K562 (cell line): ENCODE data around the gene PLCB4. TPM values are rescaled to one million over a fixed set of nuclear protein-coding genes. Genes with fewer than 3 reads are reported as not detected.

Experiments
- ATAC-seq: fragments of 200-7000 bp; cut with Tn5 transposase; 3 replicates; pipeline ENCODE4 v1.9.1; 2020; ENCODE audit warnings: moderate library complexity
- BruUV-seq: library from RNA; stranded (reverse); fragments of 400-500 nt; replicated peaks from 2 replicates; lab custom pipeline; 2021; lab: Mats Ljungman, UMichigan
- CTCF ChIA-PET: fragments of 300-600 bp; formaldehyde crosslinking; extraction: SDS; loops from one replicate; lab custom pipeline; 2021; ENCODE audit warnings: low intra/inter-chr PET ratio; lab: Yijun Ruan, JAX
- POLR2A ChIA-PET: fragments of 300-600, 350-650 bp; sonication (Branson Sonifier 250); formaldehyde crosslinking; extraction: SDS; loops from one replicate; lab custom pipeline; 2021; ENCODE audit warnings: antibody characterized with exemption, inconsistent platforms; lab: Yijun Ruan, JAX
- DNase-seq, 4 experiments: peaks; one replicate each; pipeline versions ENCODE4 v3.0.0 to v3.0.0-alpha.2; 2011 to 2018; ENCODE audit warnings: low spot score in 3 of 4, mixed read lengths in 3 of 4; ENCODE audit errors: extremely low read depth in 1 of 4
- FAIRE-seq: peaks from 2 replicates; lab custom pipeline; 2011; peaks lifted over from hg19 to GRCh38; lab: Jason Lieb, UNC
- H2AFZ ChIP-seq: 2 replicates; pipeline ENCODE4 v1.6.0; 2011; ENCODE audit warnings: low read depth, low read length, control low read depth, inconsistent platforms
- H3K27ac ChIP-seq: fragments of 200-600 bp; 3 replicates; pipeline ENCODE4 v1.8.0; 2011; ENCODE audit warnings: low read depth, mild to moderate bottlenecking, control low read depth, inconsistent platforms, low read length, moderate library complexity, mixed read lengths; ENCODE audit errors: extremely low read depth
- H3K27me3 ChIP-seq, 2 experiments: fragments of 300-600 bp in 1 of 2; 2 replicates in 1 of 2; 3 replicates in 1 of 2; pipeline versions ENCODE4 v1.6.0 to v1.8.0; 2011; ENCODE audit warnings: inconsistent platforms in 2 of 2, low read length in 2 of 2, mild to moderate bottlenecking in 1 of 2, mixed read lengths in 1 of 2, moderate library complexity in 1 of 2; ENCODE audit not compliant: control insufficient read depth in 2 of 2, insufficient read depth in 2 of 2
- H3K36me3 ChIP-seq: fragments of 300-600 bp; 3 replicates; pipeline ENCODE4 v1.8.0; 2011; ENCODE audit warnings: mild to moderate bottlenecking, low read length, inconsistent platforms; ENCODE audit not compliant: control insufficient read depth, insufficient read depth
- H3K4me1 ChIP-seq, 2 experiments: fragments of 200-600 bp in 1 of 2; replicated peaks in 1 of 2; 2 replicates in 1 of 2; 3 replicates in 1 of 2; pipeline versions ENCODE4 v1.5.1 to v1.8.0; 2011; ENCODE audit warnings: inconsistent platforms in 2 of 2, low read length in 2 of 2, mild to moderate bottlenecking in 1 of 2, mixed read lengths in 1 of 2, moderate library complexity in 1 of 2; ENCODE audit not compliant: control insufficient read depth in 2 of 2, insufficient read depth in 2 of 2
- H3K4me2 ChIP-seq: 2 replicates; pipeline ENCODE4 v1.6.1; 2011; ENCODE audit warnings: low read length, control low read depth, inconsistent platforms, mixed read lengths; ENCODE audit not compliant: insufficient read depth
- H3K4me3 ChIP-seq: fragments of 200-600 bp; sonication (generic), shearing (Covaris generic); 2 replicates; pipeline ENCODE4 v1.5.1; 2016; ENCODE audit warnings: control low read depth, inconsistent platforms
- H3K79me2 ChIP-seq: fragments of 200-600 bp; 3 replicates; pipeline ENCODE4 v1.8.0; 2011; ENCODE audit warnings: low read length, inconsistent platforms; ENCODE audit not compliant: control insufficient read depth, insufficient read depth
- H3K9ac ChIP-seq, 2 experiments: 2 replicates each; pipeline versions ENCODE4 v1.6.0 to v1.6.1; 2011; ENCODE audit warnings: low read depth in 2 of 2, low read length in 2 of 2, control low read depth in 1 of 2, inconsistent platforms in 1 of 2, mild to moderate bottlenecking in 1 of 2, mixed read lengths in 1 of 2; ENCODE audit not compliant: insufficient read depth in 1 of 2
- H3K9me1 ChIP-seq: one replicate; pipeline ENCODE4 v1.6.0; 2011; ENCODE audit warnings: inconsistent platforms, mild to moderate bottlenecking, low read length, moderate library complexity; ENCODE audit not compliant: control insufficient read depth, insufficient read depth
- H3K9me3 ChIP-seq: replicated peaks from 2 replicates; pipeline ENCODE4 v1.5.1; 2011; ENCODE audit warnings: low read depth, low read length, inconsistent platforms; ENCODE audit not compliant: control insufficient read depth, insufficient read depth
- H4K20me1 ChIP-seq: replicated peaks from 2 replicates; pipeline ENCODE4 v1.6.1; 2011; ENCODE audit warnings: low read length, inconsistent platforms, mixed read lengths; ENCODE audit not compliant: control insufficient read depth, insufficient read depth
- CSDE1 ChIP-seq, 2 experiments: fragments of 450-650 bp; IDR thresholded peaks; 2 replicates each; pipeline ENCODE4 v1.6.1; 2016; ENCODE audit warnings: mild to moderate bottlenecking in 1 of 2
- GATAD2B ChIP-seq: fragments of 450-650 bp; IDR thresholded peaks from 2 replicates; pipeline ENCODE4 v1.6.1; 2017; ENCODE audit warnings: mild to moderate bottlenecking, borderline replicate concordance
- MIER1 ChIP-seq: fragments of 450-650 bp; IDR thresholded peaks from 2 replicates; pipeline ENCODE4 v1.6.1; 2016; ENCODE audit warnings: antibody characterized with exemption, mild to moderate bottlenecking, low read depth
- MXI1 ChIP-seq: IDR thresholded peaks from 2 replicates; pipeline ENCODE4 v1.6.1; 2011; ENCODE audit warnings: low read depth, mild to moderate bottlenecking, improper control_type of control experiment, low read length
- NFE2 ChIP-seq: IDR thresholded peaks from 2 replicates; pipeline ENCODE4 v1.6.1; 2014; ENCODE audit warnings: antibody characterized with exemption, low read depth
- RBM39 ChIP-seq: fragments of 200-400 bp; formaldehyde crosslinking; optimal IDR thresholded peaks from 2 replicates; pipeline ENCODE3; 2018; ENCODE audit warnings: low read depth, low read length
- SMAD3 ChIP-seq: fragments of 450-650 bp; formaldehyde crosslinking; conservative IDR thresholded peaks from 2 replicates; pipeline ENCODE4 v1.4.0; 2020; ENCODE audit warnings: mild to moderate bottlenecking
- SP2 ChIP-seq: IDR thresholded peaks from 2 replicates; pipeline ENCODE4 v1.6.1; 2011; ENCODE audit warnings: mild to moderate bottlenecking, low read depth, low read length, moderate library complexity; ENCODE audit not compliant: poor library complexity, severe bottlenecking; ENCODE audit errors: extremely low read depth
- SRSF9 ChIP-seq: fragments of 200-400 bp; formaldehyde crosslinking; IDR thresholded peaks from 2 replicates; pipeline ENCODE4 v1.6.1; 2017; ENCODE audit warnings: low read depth, low read length, borderline replicate concordance
- ZNF449 ChIP-seq: fragments of 250-450 bp; sonication (Bioruptor Pico); IDR thresholded peaks from 2 replicates; pipeline ENCODE4 v1.8.0; 2022; ENCODE audit warnings: moderate library complexity, mild to moderate bottlenecking, inconsistent platforms
- ZNF77 ChIP-seq: fragments of 250-450 bp; sonication (Bioruptor Pico); IDR thresholded peaks from 2 replicates; pipeline ENCODE4 v1.5.0; 2020
- ZSCAN32 ChIP-seq: fragments of 450-650 bp; formaldehyde crosslinking; IDR thresholded peaks from 2 replicates; pipeline ENCODE4 v1.4.0; 2020; ENCODE audit warnings: mild to moderate bottlenecking, moderate library complexity
- WGBS: fragments of 100-300 bp; shearing (Covaris generic); methylation state at CpG from one replicate; pipeline ENCODE4 v1.1.6; 2016; ENCODE audit warnings: low coverage, mixed read lengths; ENCODE audit not compliant: insufficient coverage; ENCODE audit errors: missing lambda C conversion rate; 5-methylcytosine and 5-hydroxymethylcytosine counted together
- in situ Hi-C: fragments of 300-500 bp; cut with MboI; formaldehyde crosslinking; loops from 4 replicates; pipeline ENCODE4 v1.15.0; 2018; ENCODE audit warnings: inconsistent platforms, mixed read lengths
- intact Hi-C: fragments of 100-400 bp; cut with micrococcal nuclease; formaldehyde crosslinking; loops from 2 replicates; pipeline ENCODE4 v1.14.2; 2022
- polyA plus RNA-seq, 8 experiments: library from polyadenylated mRNA; depleted of rRNA in 4 of 8; stranded (reverse) in 5 of 8; unstranded in 3 of 8; fragments of >200 nt; fragmentation: Nextera tagmentation in 2 of 8; fragmentation: Illumina TruSeq in 1 of 8; extraction: Ambion mirVana in 2 of 8; extraction: Trizol in 1 of 8; gene quantifications; 2 replicates each; pipeline versions ENCODE4 v1.2.1 to v1.2.3, GENCODE V29; 2011 to 2014; ENCODE audit warnings: inconsistent platforms in 1 of 8, missing spikeins in 1 of 8
- total RNA-seq, 7 experiments: library from RNA; depleted of rRNA in 6 of 7; stranded (reverse); fragments of >200 nt in 6 of 7; fragmentation: Illumina TruSeq in 2 of 7; extraction: Trizol in 2 of 7; gene quantifications; 2 replicates each; pipeline versions ENCODE4 v1.2.1 to v1.2.3, GENCODE V29; 2011 to 2021; ENCODE audit warnings: low replicate concordance in 1 of 7

The PLCB4 gene
- total and polyA plus RNA-seq, 9 of the 15 experiments (the other 6 are each of a cell fraction or from before 2014, with no cell fraction given) = 0.20 to 2.9 (median 0.52) TPM

DNA sequence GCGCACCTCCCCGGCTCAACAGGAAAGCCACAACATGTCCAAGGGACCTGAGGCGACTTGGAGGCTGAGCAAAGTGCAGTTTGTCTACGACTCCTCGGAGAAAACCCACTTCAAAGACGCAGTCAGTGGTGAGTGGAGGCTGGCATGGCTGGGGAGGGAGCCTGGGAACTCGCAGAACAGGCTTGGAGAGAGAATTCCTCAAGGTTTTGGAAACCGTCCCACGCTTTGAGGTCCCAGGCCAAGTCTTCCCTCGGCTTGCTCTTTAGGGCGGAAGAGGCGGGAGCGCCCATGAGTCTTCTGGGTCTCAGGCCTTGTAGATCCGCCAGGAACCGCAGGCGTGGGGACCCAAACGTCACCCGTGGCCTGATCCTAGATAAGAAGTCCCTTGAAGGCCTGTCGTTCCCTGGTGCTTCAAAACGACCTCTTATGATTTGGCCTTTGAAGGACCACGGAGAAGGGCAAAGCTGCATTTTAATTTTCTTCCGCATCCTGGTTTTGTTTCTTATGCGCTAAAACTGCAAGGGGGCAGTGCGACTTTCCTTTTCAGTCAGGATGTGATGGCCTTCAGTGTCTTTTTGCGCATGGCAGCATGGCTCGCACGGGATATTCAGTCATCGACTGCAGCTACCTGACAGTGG lies 447.5 kb downstream of the PLCB4 start:
- in situ Hi-C loops (no loop called here), intact Hi-C loops (no loop called here)
- no TSS peak for BruUV-seq
- FAIRE-seq (no peak), DNase-seq (no peak), ATAC-seq (no peak)
- no peaks in the 10 kb centered on the region for H3K36me3 ChIP-seq
- POLR2A ChIA-PET = interaction anchor here (0.7 kb wide), 1 partner anchor 484 kb away, joined by 3 read pairs; no protein-coding TSS in a partner anchor
- CTCF ChIA-PET = no interaction called here
- H3K27me3 ChIP-seq = no peaks in the 10 kb centered on the region; a peak in 1 of 5 replicates
- H2AFZ ChIP-seq = no peak overlapping the region
- H3K9me1 ChIP-seq = no peaks in the 10 kb centered on the region
- no peak overlapping the region for H3K9ac ChIP-seq
- no peak overlapping the region for H3K4me3 ChIP-seq
- no peaks in the 10 kb centered on the region for H3K79me2 ChIP-seq
- H4K20me1 ChIP-seq = no peaks in the 10 kb centered on the region
- no peaks in the 10 kb centered on the region for H3K9me3 ChIP-seq
- TF ChIP-seq GATAD2B (no peak), MIER1 (no peak), ZNF77 (CRISPR knock-in tag) (no peak), ZNF449 (no peak), RBM39 (no peak), ZSCAN32 (no peak), SRSF9 (no peak), SMAD3 (no peak), NFE2 (no peak), MXI1 (no peak), CSDE1 (IDR thresholded peaks at IDR 0.05) (no peak), SP2 (no peak)
- no peaks in the 10 kb centered on the region for H3K4me1 ChIP-seq
- WGBS = 4% methylated on average over 17 of the region's 28 CpGs
- no peak overlapping the region for H3K27ac ChIP-seq
- H3K4me2 ChIP-seq = no peak overlapping the region
